GM12878 (cell line): ENCODE measurements around the gene SORL1. TPM values are rescaled to one million over a fixed set of nuclear protein-coding genes. Genes with fewer than 3 reads are reported as not detected.

ENCODE experiments used
- ATAC-seq: fragments of 200-7000 bp; cut with Tn5 transposase; 3 replicates; pipeline ENCODE4 v1.9.1; 2020; ENCODE audit warnings: mild to moderate bottlenecking, moderate library complexity
- BruUV-seq: library from RNA; stranded (reverse); fragments of 400-500 nt; replicated peaks from 2 replicates; lab custom pipeline; 2021; lab: Mats Ljungman, UMichigan
- CTCF ChIA-PET: fragments of 300-600 bp; sonication (Branson Sonifier 250); formaldehyde crosslinking; extraction: SDS; loops from one replicate; lab custom pipeline; 2021; ENCODE audit warnings: inconsistent platforms; lab: Yijun Ruan, JAX
- POLR2A ChIA-PET: fragments of 350-600 bp; formaldehyde crosslinking; extraction: SDS; loops from one replicate; lab custom pipeline; 2021; ENCODE audit warnings: inconsistent platforms; lab: Charles Lee
- RAD21 ChIA-PET: fragments of 300-600 bp; sonication (Branson Sonifier 250); formaldehyde crosslinking; loops from one replicate; lab custom pipeline; 2023; ENCODE audit warnings: antibody characterized with exemption; ENCODE audit not compliant: unreplicated experiment; lab: Charles Lee
- SMC1A ChIA-PET: fragments of 300-600 bp; sonication (Branson Sonifier 250); formaldehyde crosslinking; loops from one replicate; lab custom pipeline; 2023; ENCODE audit not compliant: unreplicated experiment, uncharacterized antibody; lab: Charles Lee
- DNase-seq: peaks from one replicate; pipeline ENCODE4 v3.0.0-alpha.2; 2011; ENCODE audit warnings: low read depth, low spot score
- FAIRE-seq: peaks from 3 replicates; lab custom pipeline; 2011; peaks lifted over from hg19 to GRCh38; lab: Jason Lieb, UNC
- H2AFZ ChIP-seq: 2 replicates; pipeline ENCODE4 v1.6.0; 2011; ENCODE audit warnings: low read depth, low read length, control low read depth; ENCODE audit not compliant: control insufficient read depth
- H3K27ac ChIP-seq: 2 replicates; pipeline ENCODE4 v1.5.1; 2011; ENCODE audit warnings: control low read depth; ENCODE audit not compliant: control insufficient read depth, insufficient read depth
- H3K27me3 ChIP-seq, 2 experiments: replicated peaks in 1 of 2; 2 replicates each; pipeline versions ENCODE4 v1.6.0 to v1.6.1; 2011; ENCODE audit warnings: low read length in 1 of 2; ENCODE audit not compliant: control insufficient read depth in 2 of 2, insufficient read depth in 2 of 2
- H3K36me3 ChIP-seq, 2 experiments: 2 replicates each; pipeline ENCODE4 v1.5.1; 2011; ENCODE audit warnings: low read length in 1 of 2; ENCODE audit not compliant: control insufficient read depth in 2 of 2, insufficient read depth in 2 of 2
- H3K4me1 ChIP-seq: 2 replicates; pipeline ENCODE4 v1.6.1; 2011; ENCODE audit warnings: mild to moderate bottlenecking, low read length, moderate library complexity, mixed read lengths; ENCODE audit not compliant: control insufficient read depth, insufficient read depth
- H3K4me2 ChIP-seq: 2 replicates; pipeline ENCODE4 v1.6.0; 2011; ENCODE audit warnings: control low read depth; ENCODE audit not compliant: control insufficient read depth, insufficient read depth
- H3K4me3 ChIP-seq: fragments of 200-600 bp; sonication (generic); 2 replicates; pipeline ENCODE4 v1.5.1; 2016
- H3K79me2 ChIP-seq: 2 replicates; pipeline ENCODE4 v1.6.0; 2011; ENCODE audit warnings: low read length; ENCODE audit not compliant: control insufficient read depth, insufficient read depth
- H3K9ac ChIP-seq: 2 replicates; pipeline ENCODE4 v1.8.0; 2011; ENCODE audit warnings: low read length, control low read depth, mixed read lengths; ENCODE audit not compliant: control insufficient read depth, insufficient read depth
- H3K9me3 ChIP-seq: replicated peaks from 3 replicates; pipeline ENCODE4 v1.5.1; 2011; ENCODE audit warnings: mild to moderate bottlenecking, low read length; ENCODE audit not compliant: control insufficient read depth, insufficient read depth
- H4K20me1 ChIP-seq: 2 replicates; pipeline ENCODE4 v1.6.0; 2011; ENCODE audit not compliant: control insufficient read depth, insufficient read depth
- ASH2L ChIP-seq: fragments of 300-600, 200-600 bp; sonication (generic); IDR thresholded peaks from 2 replicates; pipeline ENCODE4 v1.6.1; 2017; ENCODE audit warnings: low read depth, mild to moderate bottlenecking, borderline replicate concordance
- BACH1 ChIP-seq: fragments of 450-650 bp; IDR thresholded peaks from 2 replicates; pipeline ENCODE4 v1.6.1; 2017; ENCODE audit warnings: mild to moderate bottlenecking, borderline replicate concordance
- BCL11A ChIP-seq: IDR thresholded peaks from 2 replicates; pipeline ENCODE4 v1.6.1; 2011; ENCODE audit warnings: low read depth, low read length
- CHD2 ChIP-seq: IDR thresholded peaks from 2 replicates; pipeline ENCODE4 v1.6.1; 2011; ENCODE audit warnings: low read depth, low read length, improper control_type of control experiment, borderline replicate concordance
- CHD4 ChIP-seq: fragments of 200-600 bp; sonication (generic); IDR thresholded peaks from 2 replicates; pipeline ENCODE4 v1.6.1; 2016; ENCODE audit warnings: mild to moderate bottlenecking
- JUNB ChIP-seq: IDR thresholded peaks from 2 replicates; pipeline ENCODE4 v1.6.1; 2016; ENCODE audit warnings: antibody characterized with exemption, mild to moderate bottlenecking
- KLF5 ChIP-seq: fragments of 450-650 bp; IDR thresholded peaks from 2 replicates; pipeline ENCODE4 v1.6.1; 2014; ENCODE audit warnings: mild to moderate bottlenecking; ENCODE audit not compliant: partially characterized antibody
- SMAD5 ChIP-seq: IDR thresholded peaks from 2 replicates; pipeline ENCODE4 v1.6.1; 2016; ENCODE audit warnings: antibody characterized with exemption, low read depth
- STAT1 ChIP-seq: fragments of 450-650 bp; conservative IDR thresholded peaks from 2 replicates; pipeline ENCODE4 v1.6.1; 2014; ENCODE audit warnings: antibody characterized with exemption, mild to moderate bottlenecking
- YBX1 ChIP-seq: fragments of 450-650 bp; IDR thresholded peaks from 2 replicates; pipeline ENCODE4 v1.6.1; 2016; ENCODE audit warnings: antibody characterized with exemption
- WGBS: methylation state at CpG from one replicate; pipeline ENCODE4 v1.1.6; 2016; ENCODE audit warnings: low lambda C conversion rate; ENCODE audit not compliant: insufficient replicate concordance, insufficient coverage; ENCODE audit errors: missing lambda C conversion rate; 5-methylcytosine and 5-hydroxymethylcytosine counted together
- in situ Hi-C: fragments of 300-500 bp; cut with MboI; formaldehyde crosslinking; loops from 9 replicates; pipeline ENCODE4 v1.14.3; 2018; ENCODE audit warnings: mixed read lengths
- intact Hi-C: fragments of 100-400 bp; cut with micrococcal nuclease; formaldehyde crosslinking; loops from one replicate; pipeline ENCODE4 v1.14.2; 2022; ENCODE audit not compliant: unreplicated experiment
- polyA plus RNA-seq, 11 experiments: library from polyadenylated mRNA; depleted of rRNA in 4 of 11; unstranded in 6 of 11; stranded (reverse) in 5 of 11; fragments of >200 nt; fragmentation: Nextera tagmentation in 4 of 11; fragmentation: Illumina TruSeq in 1 of 11; extraction: Ambion mirVana in 4 of 11; extraction: Trizol in 1 of 11; gene quantifications; 1 replicate in 1 of 11; 2 replicates in 10 of 11; pipeline versions ENCODE4 v1.2.1 to v1.2.3, GENCODE V29; 2011 to 2016; ENCODE audit warnings: inconsistent platforms in 2 of 11, missing spikeins in 2 of 11, low read depth in 1 of 11
- total RNA-seq, 4 experiments: library from RNA; depleted of rRNA in 3 of 4; stranded (reverse); fragments of >200 nt in 3 of 4; fragmentation: Illumina TruSeq in 1 of 4; extraction: Trizol in 1 of 4; gene quantifications; 2 replicates each; pipeline versions ENCODE4 v1.2.1 to v1.2.3, GENCODE V29; 2013 to 2021
- TF ChIP-seq, protein P1 (sequence below): fragments of 450-650 bp; conservative IDR thresholded peaks from 2 replicates; pipeline ENCODE4 v1.6.1; 2017; ENCODE audit warnings: mild to moderate bottlenecking, moderate library complexity
- TF ChIP-seq, protein P2 (sequence below): fragments of 450-650 bp; formaldehyde crosslinking; IDR thresholded peaks from 2 replicates; pipeline ENCODE4 v1.5.0; 2022; ENCODE audit warnings: mild to moderate bottlenecking, missing genetic modification characterization
- TF ChIP-seq, protein P3 (sequence below): IDR thresholded peaks from 2 replicates; pipeline ENCODE4 v1.6.1; 2012; ENCODE audit warnings: low read length, inconsistent platforms

SORL1 gene
- total and polyA plus RNA-seq, 10 of the 15 experiments (the other 5 are each of a cell fraction or from before 2014, with no cell fraction given), result 20.2 to 107 (median 59.9) TPM

- TF ChIP-seq BCL11A, result no peak
- TF ChIP-seq, protein P1, sequence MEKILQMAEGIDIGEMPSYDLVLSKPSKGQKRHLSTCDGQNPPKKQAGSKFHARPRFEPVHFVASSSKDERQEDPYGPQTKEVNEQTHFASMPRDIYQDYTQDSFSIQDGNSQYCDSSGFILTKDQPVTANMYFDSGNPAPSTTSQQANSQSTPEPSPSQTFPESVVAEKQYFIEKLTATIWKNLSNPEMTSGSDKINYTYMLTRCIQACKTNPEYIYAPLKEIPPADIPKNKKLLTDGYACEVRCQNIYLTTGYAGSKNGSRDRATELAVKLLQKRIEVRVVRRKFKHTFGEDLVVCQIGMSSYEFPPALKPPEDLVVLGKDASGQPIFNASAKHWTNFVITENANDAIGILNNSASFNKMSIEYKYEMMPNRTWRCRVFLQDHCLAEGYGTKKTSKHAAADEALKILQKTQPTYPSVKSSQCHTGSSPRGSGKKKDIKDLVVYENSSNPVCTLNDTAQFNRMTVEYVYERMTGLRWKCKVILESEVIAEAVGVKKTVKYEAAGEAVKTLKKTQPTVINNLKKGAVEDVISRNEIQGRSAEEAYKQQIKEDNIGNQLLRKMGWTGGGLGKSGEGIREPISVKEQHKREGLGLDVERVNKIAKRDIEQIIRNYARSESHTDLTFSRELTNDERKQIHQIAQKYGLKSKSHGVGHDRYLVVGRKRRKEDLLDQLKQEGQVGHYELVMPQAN, result no peak
These were observed 68.4 kb downstream of the SORL1 start (continued) for GRCh38 chr11:121520243-121521144.

DNA sequence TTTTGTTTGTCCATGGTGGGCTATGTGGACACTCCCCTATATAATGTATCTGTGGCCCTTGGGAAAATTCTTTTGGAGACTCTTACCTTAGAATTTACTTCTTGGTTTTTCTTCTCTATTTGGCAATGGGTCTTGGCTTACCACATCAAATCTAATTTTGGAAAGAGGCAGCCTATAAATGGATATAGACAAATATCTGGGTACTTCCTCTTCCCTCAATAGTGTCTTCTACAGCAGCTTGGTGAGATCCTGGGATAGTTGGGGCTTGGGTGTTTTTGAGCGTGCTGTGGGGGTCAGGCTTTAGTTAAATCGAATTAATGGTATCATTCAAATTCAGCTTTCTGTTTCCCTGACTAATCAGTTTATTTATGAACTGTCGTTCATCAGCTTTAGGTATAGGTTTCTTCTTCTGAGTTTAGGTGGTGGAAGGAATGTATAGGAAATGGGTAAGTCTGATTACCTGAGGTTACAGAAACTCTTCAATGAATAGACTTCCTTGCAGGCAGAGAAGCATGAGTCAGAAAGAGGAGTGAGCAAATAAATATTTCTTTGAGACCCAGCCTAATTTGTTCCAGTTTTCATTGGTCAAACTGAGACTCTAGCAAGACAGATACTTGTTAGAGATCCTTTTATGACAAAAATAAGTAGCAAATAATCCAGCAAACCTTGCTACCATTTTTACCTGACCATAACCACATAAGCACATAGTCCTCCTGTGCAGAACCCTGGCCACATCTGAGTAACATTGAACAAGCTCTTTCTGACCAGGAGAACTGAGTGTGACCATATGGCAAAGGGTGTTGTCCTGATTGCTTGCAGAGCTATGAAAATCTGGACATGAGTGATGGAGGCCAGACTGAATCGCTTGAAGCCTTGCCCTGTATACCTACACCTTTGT lies 69.3 kb downstream of the SORL1 start:
- peak overlapping the region; percentile 30 for H3K27ac ChIP-seq
- RAD21 ChIA-PET, result interaction anchor here (1.3 to 1.8 kb wide), 2 partner anchors 13 to 70 kb away, joined by 3 to 4 read pairs; no protein-coding TSS in a partner anchor
- FAIRE-seq (no peak), DNase-seq (peak; percentile 38), ATAC-seq (peak; percentile 73)
- no peak overlapping the region; the same call in 1 of the 2 replicates for H3K4me3 ChIP-seq
- H3K9me3 ChIP-seq, result peaks cover 17% of the 10 kb centered on the region
- H4K20me1 ChIP-seq, result no peaks in the 10 kb centered on the region
- POLR2A ChIA-PET, result no interaction called here
- H3K27me3 ChIP-seq, result no peaks in the 10 kb centered on the region
- no peaks in the 10 kb centered on the region; the same call in none of the 2 replicates for H3K79me2 ChIP-seq
- BruUV-seq, result no TSS peak
- SMC1A ChIA-PET, result interaction anchor here (1.0 to 2.7 kb wide), 6 partner anchors 12 to 35 kb away, joined by 3 to 9 read pairs (median 4); no protein-coding TSS in a partner anchor
- CTCF ChIA-PET, result interaction anchor here (1.0 to 1.3 kb wide), 4 partner anchors 10 to 199 kb away, joined by 3 to 4 read pairs (median 3); no protein-coding TSS in a partner anchor
- in situ Hi-C loops (no loop called here), intact Hi-C loops (no loop called here)
- WGBS, result 15% methylated on average over 4 of the region's 4 CpGs
- no peak overlapping the region for H2AFZ ChIP-seq
- H3K4me1 ChIP-seq, result peaks cover 22% of the 10 kb centered on the region
- no peak overlapping the region for H3K9ac ChIP-seq
- peak overlapping the region; percentile 4; the same call in 1 of the 2 replicates for H3K4me2 ChIP-seq
- peaks cover 29 to 30% of the 10 kb centered on the region in 2 experiments for H3K36me3 ChIP-seq
- TF ChIP-seq JUNB (peak; percentile 49; the same call in 1 of the 2 replicates), BACH1 (no peak), CHD4 (no peak), STAT1 (no peak), SMAD5 (no peak), ASH2L (no peak), CHD2 (no peak), KLF5 (no peak), YBX1 (no peak)
- TF ChIP-seq, protein P2, sequence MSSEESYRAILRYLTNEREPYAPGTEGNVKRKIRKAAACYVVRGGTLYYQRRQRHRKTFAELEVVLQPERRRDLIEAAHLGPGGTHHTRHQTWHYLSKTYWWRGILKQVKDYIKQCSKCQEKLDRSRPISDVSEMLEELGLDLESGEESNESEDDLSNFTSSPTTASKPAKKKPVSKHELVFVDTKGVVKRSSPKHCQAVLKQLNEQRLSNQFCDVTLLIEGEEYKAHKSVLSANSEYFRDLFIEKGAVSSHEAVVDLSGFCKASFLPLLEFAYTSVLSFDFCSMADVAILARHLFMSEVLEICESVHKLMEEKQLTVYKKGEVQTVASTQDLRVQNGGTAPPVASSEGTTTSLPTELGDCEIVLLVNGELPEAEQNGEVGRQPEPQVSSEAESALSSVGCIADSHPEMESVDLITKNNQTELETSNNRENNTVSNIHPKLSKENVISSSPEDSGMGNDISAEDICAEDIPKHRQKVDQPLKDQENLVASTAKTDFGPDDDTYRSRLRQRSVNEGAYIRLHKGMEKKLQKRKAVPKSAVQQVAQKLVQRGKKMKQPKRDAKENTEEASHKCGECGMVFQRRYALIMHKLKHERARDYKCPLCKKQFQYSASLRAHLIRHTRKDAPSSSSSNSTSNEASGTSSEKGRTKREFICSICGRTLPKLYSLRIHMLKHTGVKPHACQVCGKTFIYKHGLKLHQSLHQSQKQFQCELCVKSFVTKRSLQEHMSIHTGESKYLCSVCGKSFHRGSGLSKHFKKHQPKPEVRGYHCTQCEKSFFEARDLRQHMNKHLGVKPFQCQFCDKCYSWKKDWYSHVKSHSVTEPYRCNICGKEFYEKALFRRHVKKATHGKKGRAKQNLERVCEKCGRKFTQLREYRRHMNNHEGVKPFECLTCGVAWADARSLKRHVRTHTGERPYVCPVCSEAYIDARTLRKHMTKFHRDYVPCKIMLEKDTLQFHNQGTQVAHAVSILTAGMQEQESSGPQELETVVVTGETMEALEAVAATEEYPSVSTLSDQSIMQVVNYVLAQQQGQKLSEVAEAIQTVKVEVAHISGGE, result no peak
- TF ChIP-seq, protein P3, sequence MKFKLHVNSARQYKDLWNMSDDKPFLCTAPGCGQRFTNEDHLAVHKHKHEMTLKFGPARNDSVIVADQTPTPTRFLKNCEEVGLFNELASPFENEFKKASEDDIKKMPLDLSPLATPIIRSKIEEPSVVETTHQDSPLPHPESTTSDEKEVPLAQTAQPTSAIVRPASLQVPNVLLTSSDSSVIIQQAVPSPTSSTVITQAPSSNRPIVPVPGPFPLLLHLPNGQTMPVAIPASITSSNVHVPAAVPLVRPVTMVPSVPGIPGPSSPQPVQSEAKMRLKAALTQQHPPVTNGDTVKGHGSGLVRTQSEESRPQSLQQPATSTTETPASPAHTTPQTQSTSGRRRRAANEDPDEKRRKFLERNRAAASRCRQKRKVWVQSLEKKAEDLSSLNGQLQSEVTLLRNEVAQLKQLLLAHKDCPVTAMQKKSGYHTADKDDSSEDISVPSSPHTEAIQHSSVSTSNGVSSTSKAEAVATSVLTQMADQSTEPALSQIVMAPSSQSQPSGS, result peak; percentile 13; the same call in 1 of the 2 replicates
